Measurements from ENCODE around the gene AGAP2.
A peak's percentile ranks its signal among the peaks of the same experiment; 100 is the strongest.
"Not testable (repeated sequence)": the region's sequence is repeated elsewhere in the genome, so short reads cannot be mapped to it uniquely, and the experiment has no call there.

The AGAP2 gene

GRCh38 chr12:57738661-57739237, at the start of gene AGAP2:
AGAP2 (minus strand) TSS chr12:57738742; CDS start chr12:57738246, 496 bp downstream.
- DNase-seq, result peak in 28 of 56 donors; percentile 7 to 65 (median 30)

GRCh38 chr12:57783861-57784260, 45.3 kb upstream of the AGAP2 start:
- no peak for DNase-seq

GRCh38 chr12:57783466-57783801, 44.9 kb upstream of the AGAP2 start:
- no peak for DNase-seq

GRCh38 chr12:57782608-57783465, 44.3 kb upstream of the AGAP2 start, which contains the start of gene TSFM:
TSFM (plus strand) TSS chr12:57782787; CDS start chr12:57782802, 15 bp downstream.
- peak; percentile 49 to 98 (median 90) for DNase-seq

- no peak for DNase-seq
Measured at GRCh38 chr12:57782243-57782607, 43.7 kb upstream of the AGAP2 start.

GRCh38 chr12:57781801-57782200, 43.3 kb upstream of the AGAP2 start:
- DNase-seq, result no peak

GRCh38 chr12:57781244-57781643, 42.7 kb upstream of the AGAP2 start:
- DNase-seq, result no peak

GRCh38 chr12:57780284-57780897, 41.8 kb upstream of the AGAP2 start:
- DNase-seq, result no peak

GRCh38 chr12:57779736-57780135, 41.2 kb upstream of the AGAP2 start:
- no peak for DNase-seq

- DNase-seq, result no peak
Measured at GRCh38 chr12:57777911-57778310, 39.4 kb upstream of the AGAP2 start.

- no peak for DNase-seq
Measured at GRCh38 chr12:57777367-57777766, 38.8 kb upstream of the AGAP2 start.

- DNase-seq, result no peak
Measured at GRCh38 chr12:57776247-57776587, 37.7 kb upstream of the AGAP2 start.

- DNase-seq, result no peak
Measured at GRCh38 chr12:57775563-57776246, 37.2 kb upstream of the AGAP2 start.

GRCh38 chr12:57775044-57775443, 36.5 kb upstream of the AGAP2 start:
- DNase-seq, result no peak

- DNase-seq, result not testable (repeated sequence)
Measured at GRCh38 chr12:57774634-57775033, 36.1 kb upstream of the AGAP2 start.

- peak in 27 of 56 donors; percentile 23 to 68 (median 52) for DNase-seq
Measured at GRCh38 chr12:57772429-57773322, 34.1 kb upstream of the AGAP2 start, which contains the start of gene EEF1AKMT3. EEF1AKMT3 (plus strand) TSS chr12:57772614; CDS start chr12:57772725, 111 bp downstream.

GRCh38 chr12:57771873-57772428, 33.4 kb upstream of the AGAP2 start, which contains the start of gene METTL1:
METTL1 (minus strand) TSS chr12:57772105; CDS start chr12:57772083, 22 bp downstream.
- peak; percentile 32 to 97 (median 89) for DNase-seq

- DNase-seq, result peak in 20 of 56 donors; percentile 64 to 90 (median 77)
Measured at GRCh38 chr12:57771236-57771872, 32.8 kb upstream of the AGAP2 start.

- no peak for DNase-seq
Measured at GRCh38 chr12:57770734-57771133, 32.2 kb upstream of the AGAP2 start.

- no peak for DNase-seq
Measured at GRCh38 chr12:57769594-57769993, 31.1 kb upstream of the AGAP2 start.

Data from amygdala (tissue), 56 donors.